Stimulated activated CD4-positive, alpha-beta T cell treated with anti-CD3 and anti-CD28 coated beads, Interleukin-1b, Interleukin-23, amount 100 ng/mL, for 24 hours (primary cell): ENCODE data around the gene TCP11L1.

Experiments used
- DNase-seq, 4 experiments: peaks; one replicate each; pipeline ENCODE4 v3.0.0-alpha.2; 2020; ENCODE audit warnings: low read depth in 4 of 4, low spot score in 1 of 4

TCP11L1 gene

GRCh38 chr11:33039274-33040032 lies at the start of gene TCP11L1:
Gene TCP11L1, plus strand, starts transcription at chr11:33039572. Its CDS starts 4,202 bp downstream, at chr11:33043774.
- DNase-seq = peak; percentile 54 to 76 (median 66)

GRCh38 chr11:32990481-32990880 lies 48.9 kb upstream of the TCP11L1 start:
- DNase-seq = no peak

- no peak for DNase-seq
Measured at GRCh38 chr11:32991427-32991826, 47.9 kb upstream of the TCP11L1 start.

GRCh38 chr11:32991898-32992297 lies 47.5 kb upstream of the TCP11L1 start:
- DNase-seq = no peak

GRCh38 chr11:33000181-33000580 lies 39.2 kb upstream of the TCP11L1 start:
- no peak for DNase-seq

GRCh38 chr11:33001281-33001680 lies 38.1 kb upstream of the TCP11L1 start:
- DNase-seq = no peak

GRCh38 chr11:33001751-33002542 lies 37.4 kb upstream of the TCP11L1 start:
- no peak for DNase-seq

GRCh38 chr11:33005175-33005574 lies 34.2 kb upstream of the TCP11L1 start:
- DNase-seq = no peak

GRCh38 chr11:33006010-33006409 lies 33.4 kb upstream of the TCP11L1 start:
- no peak for DNase-seq

- DNase-seq = no peak
Measured at GRCh38 chr11:33013755-33014154, 25.6 kb upstream of the TCP11L1 start.

- DNase-seq = peak; percentile 43 to 72 (median 55)
Measured at GRCh38 chr11:33015621-33016551, 23.5 kb upstream of the TCP11L1 start, which contains the start of gene DEPDC7. Gene DEPDC7, plus strand, starts transcription at chr11:33015878. Its CDS starts 78 bp downstream, at chr11:33015956.

GRCh38 chr11:33016654-33017053 lies 22.7 kb upstream of the TCP11L1 start:
- DNase-seq = no peak

GRCh38 chr11:33017478-33017877 lies 21.9 kb upstream of the TCP11L1 start:
- DNase-seq = no peak

- DNase-seq = no peak
Measured at GRCh38 chr11:33017965-33018364, 21.4 kb upstream of the TCP11L1 start.

GRCh38 chr11:33018840-33019239 lies 20.5 kb upstream of the TCP11L1 start:
- DNase-seq = no peak

- DNase-seq = no peak
Measured at GRCh38 chr11:33021501-33021900, 17.9 kb upstream of the TCP11L1 start.

GRCh38 chr11:33021937-33022336 lies 17.4 kb upstream of the TCP11L1 start:
- no peak for DNase-seq

GRCh38 chr11:33025339-33025722 lies 14.0 kb upstream of the TCP11L1 start:
- DNase-seq = no peak

- no peak for DNase-seq
Measured at GRCh38 chr11:33027233-33027632, 12.1 kb upstream of the TCP11L1 start.

GRCh38 chr11:33027846-33028536 lies 11.4 kb upstream of the TCP11L1 start:
- no peak for DNase-seq

GRCh38 chr11:33028537-33028914 lies 10.8 kb upstream of the TCP11L1 start:
- DNase-seq = no peak
